ENCODE data around the gene SEMA3E.

Gene SEMA3E

GRCh38 chr7:83486536-83486935 is 162.4 kb downstream of the SEMA3E start:
- no peaks in the 10 kb centered on the region for H3K79me1 ChIP-seq (ENCODE audit: low read length)
- no CpG with 5 or more reads among the region's 2 CpGs for WGBS (ENCODE audit: extremely low coverage, insufficient coverage, insufficient read length)
- no peak overlapping the region for H3K14ac ChIP-seq (ENCODE audit: low read length)
- no peak overlapping the region for H3K4me2 ChIP-seq (ENCODE audit: low read length)
- H4K8ac ChIP-seq (ENCODE audit: low read depth, low read length) = no peak overlapping the region
- no peak overlapping the region for H3K4me3 ChIP-seq (ENCODE audit: low read depth, low read length)
- H2AK5ac ChIP-seq (ENCODE audit: low read length) = no peak overlapping the region
- no peaks in the 10 kb centered on the region for H3K4me1 ChIP-seq (ENCODE audit: control insufficient read depth in 1 of 2, insufficient read depth in 2 of 2, low read length in 2 of 2)
- no peak overlapping the region for H2BK5ac ChIP-seq (ENCODE audit: low read depth, low read length, poor library complexity)
- H3K9me3 ChIP-seq (ENCODE audit: insufficient read depth, low read depth, low read length) = no peaks in the 10 kb centered on the region
- no peak overlapping the region for H3K18ac ChIP-seq (ENCODE audit: low read length)
- H3K27ac ChIP-seq (ENCODE audit: low read depth, low read length) = no peak overlapping the region
- no peak overlapping the region for H4K91ac ChIP-seq (ENCODE audit: low read depth, low read length)
- no peak overlapping the region for H3K9ac ChIP-seq (ENCODE audit: low read length)
- no peaks in the 10 kb centered on the region for H3K79me2 ChIP-seq (ENCODE audit: control insufficient read depth, insufficient read depth, low read length, poor library complexity)
- no peak overlapping the region for H2BK12ac ChIP-seq (ENCODE audit: low read length)
- no peak overlapping the region for H2AFZ ChIP-seq (ENCODE audit: insufficient read depth, low read length, poor library complexity)
- H3K23ac ChIP-seq (ENCODE audit: low read length) = no peak overlapping the region
- no peak for DNase-seq
- no peaks in the 10 kb centered on the region for H3K36me3 ChIP-seq (ENCODE audit: control insufficient read depth in 1 of 2, insufficient read depth in 2 of 2, low read length in 2 of 2)
- no peak overlapping the region for H2BK120ac ChIP-seq (ENCODE audit: insufficient read depth, low read length, poor library complexity)
- no peaks in the 10 kb centered on the region for H3K27me3 ChIP-seq (ENCODE audit: insufficient read depth, low read length)
- H3K4ac ChIP-seq (ENCODE audit: low read depth, low read length) = no peak overlapping the region
- no peak overlapping the region for H4K12ac ChIP-seq (ENCODE audit: low read depth, low read length)

- Histone ChIP-seq H3K9ac (ENCODE audit: low read length) (no peak overlapping the region), H2BK5ac (ENCODE audit: low read depth, low read length, poor library complexity) (no peak overlapping the region), H3K4ac (ENCODE audit: low read depth, low read length) (no peak overlapping the region), H3K14ac (ENCODE audit: low read length) (no peak overlapping the region), H4K91ac (ENCODE audit: low read depth, low read length) (no peak overlapping the region), H3K79me2 (ENCODE audit: control insufficient read depth, insufficient read depth, low read length, poor library complexity) (no peaks in the 10 kb centered on the region), H3K9me3 (ENCODE audit: insufficient read depth, low read depth, low read length) (no peaks in the 10 kb centered on the region), H3K4me3 (ENCODE audit: low read depth, low read length) (no peak overlapping the region), H3K23ac (ENCODE audit: low read length) (no peak overlapping the region), H2AFZ (ENCODE audit: insufficient read depth, low read length, poor library complexity) (no peak overlapping the region), H3K18ac (ENCODE audit: low read length) (no peak overlapping the region), H2BK120ac (ENCODE audit: insufficient read depth, low read length, poor library complexity) (no peak overlapping the region), H3K36me3 (ENCODE audit: control insufficient read depth in 1 of 2, insufficient read depth in 2 of 2, low read length in 2 of 2) (no peaks in the 10 kb centered on the region), H3K27me3 (ENCODE audit: insufficient read depth, low read length) (no peaks in the 10 kb centered on the region), H3K27ac (ENCODE audit: low read depth, low read length) (no peak overlapping the region), H4K8ac (ENCODE audit: low read depth, low read length) (no peak overlapping the region), H3K4me1 (ENCODE audit: control insufficient read depth in 1 of 2, insufficient read depth in 2 of 2, low read length in 2 of 2) (no peaks in the 10 kb centered on the region), H3K79me1 (ENCODE audit: low read length) (no peaks in the 10 kb centered on the region), H3K4me2 (ENCODE audit: low read length) (no peak overlapping the region), H2BK12ac (ENCODE audit: low read length) (no peak overlapping the region), H4K12ac (ENCODE audit: low read depth, low read length) (no peak overlapping the region), H2AK5ac (ENCODE audit: low read length) (no peak overlapping the region)
- no peak for DNase-seq
- no CpG with 5 or more reads among the region's 1 CpG for WGBS (ENCODE audit: extremely low coverage, insufficient coverage, insufficient read length)
Observed at GRCh38 chr7:83484826-83485225, 164.1 kb downstream of the SEMA3E start.

GRCh38 chr7:83484266-83484665 is 164.7 kb downstream of the SEMA3E start:
- no CpG with 5 or more reads among the region's 1 CpG for WGBS (ENCODE audit: extremely low coverage, insufficient coverage, insufficient read length)
- Histone ChIP-seq H3K18ac (ENCODE audit: low read length) (no peak overlapping the region), H3K9ac (ENCODE audit: low read length) (no peak overlapping the region)

GRCh38 chr7:83478616-83479015 is 170.3 kb downstream of the SEMA3E start:
- H3K9ac ChIP-seq (ENCODE audit: low read length) = no peak overlapping the region
- no peak overlapping the region for H2AK5ac ChIP-seq (ENCODE audit: low read length)
- H3K9me3 ChIP-seq (ENCODE audit: insufficient read depth, low read depth, low read length) = no peaks in the 10 kb centered on the region
- H4K8ac ChIP-seq (ENCODE audit: low read depth, low read length) = no peak overlapping the region
- no peak overlapping the region for H3K14ac ChIP-seq (ENCODE audit: low read length)
- no peak overlapping the region for H3K4me2 ChIP-seq (ENCODE audit: low read length)
- H3K36me3 ChIP-seq (ENCODE audit: control insufficient read depth in 1 of 2, insufficient read depth in 2 of 2, low read length in 2 of 2) = no peaks in the 10 kb centered on the region
- H3K18ac ChIP-seq (ENCODE audit: low read length) = no peak overlapping the region
- H3K4me1 ChIP-seq (ENCODE audit: control insufficient read depth in 1 of 2, insufficient read depth in 2 of 2, low read length in 2 of 2) = no peaks in the 10 kb centered on the region
- H2AFZ ChIP-seq (ENCODE audit: insufficient read depth, low read length, poor library complexity) = no peak overlapping the region
- no peak overlapping the region for H4K12ac ChIP-seq (ENCODE audit: low read depth, low read length)
- no peaks in the 10 kb centered on the region for H3K79me2 ChIP-seq (ENCODE audit: control insufficient read depth, insufficient read depth, low read length, poor library complexity)
- no peaks in the 10 kb centered on the region for H3K79me1 ChIP-seq (ENCODE audit: low read length)
- no peak overlapping the region for H2BK120ac ChIP-seq (ENCODE audit: insufficient read depth, low read length, poor library complexity)
- H3K27me3 ChIP-seq (ENCODE audit: insufficient read depth, low read length) = no peaks in the 10 kb centered on the region
- DNase-seq = no peak
- H3K4ac ChIP-seq (ENCODE audit: low read depth, low read length) = no peak overlapping the region
- H3K4me3 ChIP-seq (ENCODE audit: low read depth, low read length) = no peak overlapping the region
- no peak overlapping the region for H2BK12ac ChIP-seq (ENCODE audit: low read length)
- no peak overlapping the region for H3K23ac ChIP-seq (ENCODE audit: low read length)
- no peak overlapping the region for H3K27ac ChIP-seq (ENCODE audit: low read depth, low read length)
- WGBS (ENCODE audit: extremely low coverage, insufficient coverage, insufficient read length) = no CpG with 5 or more reads among the region's 1 CpG
- no peak overlapping the region for H4K91ac ChIP-seq (ENCODE audit: low read depth, low read length)
- H2BK5ac ChIP-seq (ENCODE audit: low read depth, low read length, poor library complexity) = no peak overlapping the region

More at GRCh38 chr7:83484266-83484665, 164.7 kb downstream of the SEMA3E start:
- Histone ChIP-seq H4K12ac (ENCODE audit: low read depth, low read length) (no peak overlapping the region), H3K4ac (ENCODE audit: low read depth, low read length) (no peak overlapping the region), H3K79me1 (ENCODE audit: low read length) (no peaks in the 10 kb centered on the region), H3K79me2 (ENCODE audit: control insufficient read depth, insufficient read depth, low read length, poor library complexity) (no peaks in the 10 kb centered on the region), H3K27ac (ENCODE audit: low read depth, low read length) (no peak overlapping the region), H4K91ac (ENCODE audit: low read depth, low read length) (no peak overlapping the region), H3K36me3 (ENCODE audit: control insufficient read depth in 1 of 2, insufficient read depth in 2 of 2, low read length in 2 of 2) (no peaks in the 10 kb centered on the region), H3K9me3 (ENCODE audit: insufficient read depth, low read depth, low read length) (no peaks in the 10 kb centered on the region), H3K27me3 (ENCODE audit: insufficient read depth, low read length) (no peaks in the 10 kb centered on the region), H3K4me2 (ENCODE audit: low read length) (no peak overlapping the region), H4K8ac (ENCODE audit: low read depth, low read length) (no peak overlapping the region), H2BK12ac (ENCODE audit: low read length) (no peak overlapping the region), H3K4me1 (ENCODE audit: control insufficient read depth in 1 of 2, insufficient read depth in 2 of 2, low read length in 2 of 2) (no peaks in the 10 kb centered on the region), H2BK120ac (ENCODE audit: insufficient read depth, low read length, poor library complexity) (no peak overlapping the region), H3K4me3 (ENCODE audit: low read depth, low read length) (no peak overlapping the region), H3K14ac (ENCODE audit: low read length) (no peak overlapping the region), H3K23ac (ENCODE audit: low read length) (no peak overlapping the region), H2BK5ac (ENCODE audit: low read depth, low read length, poor library complexity) (no peak overlapping the region), H2AK5ac (ENCODE audit: low read length) (no peak overlapping the region), H2AFZ (ENCODE audit: insufficient read depth, low read length, poor library complexity) (no peak overlapping the region)
- no peak for DNase-seq

Measured in trophoblast cell (in vitro differentiated cells and primary cell).